HG03103 (cell line): Measurements from ENCODE around the gene TTC32.

Source experiments
- ATAC-seq: cut with Tn5 transposase; IDR thresholded peaks from one replicate; pipeline ENCODE4 v1.9.1; 2021; ENCODE audit warnings: low read depth; ENCODE audit not compliant: unreplicated experiment

The TTC32 gene

DNA sequence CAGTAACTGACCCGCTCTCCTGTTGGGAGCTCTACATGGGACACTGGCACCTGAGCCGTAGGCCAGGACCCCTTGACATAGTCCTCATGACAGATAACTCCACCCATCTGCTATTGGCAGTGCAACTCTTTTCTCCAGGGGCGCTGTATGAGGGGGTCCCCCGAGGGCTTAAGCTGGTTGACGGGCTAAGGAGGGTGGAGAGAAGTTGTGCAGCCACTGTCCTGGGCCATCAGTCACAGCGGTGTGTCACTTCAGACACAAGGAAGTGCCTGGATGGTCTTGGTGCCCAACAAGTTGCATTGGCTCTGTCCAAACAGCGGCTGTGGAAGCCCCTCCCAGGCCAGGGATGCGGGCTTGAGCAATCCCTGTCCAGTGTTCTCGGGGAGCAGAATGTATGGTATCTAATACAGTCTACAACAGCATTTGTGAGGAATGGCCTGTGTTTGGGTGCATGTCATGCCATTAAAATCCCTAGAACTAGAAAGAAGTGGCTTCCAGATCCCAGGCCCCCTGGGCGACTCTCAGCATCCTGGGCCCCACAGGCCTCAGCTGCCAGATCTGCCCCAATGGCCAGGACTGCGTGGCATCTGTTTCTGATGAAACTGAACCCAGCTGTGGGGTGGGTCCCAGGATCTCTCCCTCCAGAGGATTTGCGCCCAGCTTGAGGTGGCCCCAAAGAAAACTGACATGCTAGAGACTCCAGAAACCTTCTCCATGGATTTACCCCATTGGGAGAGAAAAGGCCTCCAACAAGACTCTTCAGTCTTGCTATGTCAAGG is 23.3 kb downstream of the TTC32 start:
- ATAC-seq = no peak

GRCh38 chr2:19876751-19877150 is 25.0 kb downstream of the TTC32 start:
- ATAC-seq = no peak

DNA sequence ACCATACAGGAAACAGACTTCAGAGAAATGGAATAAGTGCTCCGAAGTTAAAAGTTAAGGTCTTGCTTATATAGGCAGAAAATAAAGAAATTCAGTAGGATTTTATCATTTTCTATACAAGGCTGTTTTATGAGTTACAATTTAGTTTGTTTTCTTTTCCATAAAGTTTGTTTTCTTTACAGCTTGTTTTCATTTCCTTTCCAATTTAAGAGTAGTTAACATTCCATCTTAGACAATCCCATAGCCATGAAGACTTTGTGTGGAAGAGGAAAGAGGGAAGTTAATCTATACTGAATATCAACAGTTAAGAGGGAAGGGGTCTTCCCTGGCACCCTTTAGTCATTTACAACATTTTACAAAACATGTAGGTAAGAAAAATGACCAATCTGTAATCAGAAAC is 26.5 kb downstream of the TTC32 start:
- no peak for ATAC-seq

GRCh38 chr2:19874726-19875125 is 27.1 kb downstream of the TTC32 start:
- no peak for ATAC-seq

- ATAC-seq = no peak
Observed at GRCh38 chr2:19873014-19873413, 28.8 kb downstream of the TTC32 start.

- no peak for ATAC-seq
Observed at GRCh38 chr2:19872302-19872701, 29.5 kb downstream of the TTC32 start.

DNA sequence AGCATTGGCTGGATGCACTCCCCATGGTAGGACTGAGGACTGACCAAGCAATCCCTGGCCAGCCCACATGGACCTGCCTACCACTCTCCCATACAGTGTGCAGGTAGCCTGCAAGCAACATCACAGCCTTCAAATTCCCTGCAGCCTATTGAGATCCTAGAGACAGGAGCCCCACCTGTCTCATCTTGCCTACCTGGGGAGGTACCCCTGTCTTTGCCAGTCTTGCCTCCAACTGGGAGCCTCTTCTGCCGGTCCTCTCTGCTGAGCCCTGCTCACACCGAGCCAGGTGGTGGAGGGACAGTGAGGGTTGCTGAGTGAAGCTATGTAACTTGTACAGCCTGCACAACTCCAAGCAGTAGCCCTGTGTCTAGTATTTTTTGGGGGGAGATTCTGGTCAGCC is 29.9 kb downstream of the TTC32 start:
- no peak for ATAC-seq

DNA sequence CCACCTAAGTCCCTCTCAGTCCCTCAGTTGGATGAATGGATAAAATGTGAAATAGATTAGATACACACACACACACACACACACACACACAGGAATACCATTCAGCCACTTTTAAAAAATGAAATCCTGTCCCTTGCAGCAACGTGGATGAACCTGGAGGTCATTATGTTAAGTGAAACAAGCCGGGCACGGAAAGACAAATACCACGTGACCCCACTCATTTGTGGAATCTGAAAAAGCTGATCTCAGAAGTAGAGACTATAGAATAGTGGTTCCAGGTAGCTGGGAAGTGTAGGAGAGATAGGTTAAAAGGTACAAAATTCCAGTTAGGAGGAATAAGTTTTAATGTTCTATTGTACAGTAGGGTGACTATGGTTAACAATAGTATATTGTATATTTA is 31.0 kb downstream of the TTC32 start:
- ATAC-seq = no peak

DNA sequence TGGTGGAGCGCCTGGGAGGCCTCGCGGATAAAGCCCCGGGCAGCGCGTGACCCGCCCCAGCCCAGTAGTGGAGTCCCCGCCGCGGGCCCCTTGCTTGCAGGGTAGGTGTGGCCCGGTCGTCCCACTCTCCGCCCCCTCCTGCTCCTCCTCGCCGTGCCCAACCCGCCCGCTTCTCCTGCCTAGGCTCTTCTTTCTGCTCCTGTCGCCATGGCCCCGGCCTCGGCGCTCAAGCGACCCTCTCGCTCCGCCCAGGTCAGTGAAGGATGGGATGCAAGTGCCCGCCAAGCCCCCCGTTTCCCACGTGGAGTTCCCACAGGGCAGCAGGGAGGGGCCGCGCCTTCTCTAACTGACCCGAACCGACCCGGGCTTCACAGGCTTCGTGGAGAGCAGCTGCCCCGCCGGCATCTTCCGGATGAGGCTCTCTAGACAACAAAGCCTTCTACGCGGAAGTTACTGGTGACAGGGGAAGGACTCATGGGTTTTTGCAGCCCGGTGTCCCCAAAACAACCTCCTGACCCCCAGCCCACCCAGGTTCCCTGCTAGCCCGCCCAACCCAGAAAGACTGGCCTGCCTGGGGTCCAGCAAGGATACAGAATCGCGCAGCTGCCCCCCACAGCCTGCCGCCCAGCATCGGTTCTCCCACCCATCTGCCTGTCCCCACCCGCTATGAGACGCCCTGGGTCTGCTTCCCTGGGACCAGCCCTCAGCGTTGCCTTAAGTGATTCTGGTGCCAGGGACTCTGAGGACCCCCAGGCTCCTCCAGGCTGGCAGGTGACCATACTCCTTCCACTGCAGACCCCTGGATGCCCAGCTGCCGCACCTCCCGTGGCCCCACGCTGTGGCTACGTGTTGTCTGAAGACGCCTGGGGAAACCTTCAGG is 32.8 kb downstream of the TTC32 start:
- peak; percentile 66 for ATAC-seq

GRCh38 chr2:19868224-19868623 is 33.6 kb downstream of the TTC32 start:
- ATAC-seq = peak; percentile 8

- no peak for ATAC-seq
Observed at GRCh38 chr2:19866771-19867170, 35.0 kb downstream of the TTC32 start.

DNA sequence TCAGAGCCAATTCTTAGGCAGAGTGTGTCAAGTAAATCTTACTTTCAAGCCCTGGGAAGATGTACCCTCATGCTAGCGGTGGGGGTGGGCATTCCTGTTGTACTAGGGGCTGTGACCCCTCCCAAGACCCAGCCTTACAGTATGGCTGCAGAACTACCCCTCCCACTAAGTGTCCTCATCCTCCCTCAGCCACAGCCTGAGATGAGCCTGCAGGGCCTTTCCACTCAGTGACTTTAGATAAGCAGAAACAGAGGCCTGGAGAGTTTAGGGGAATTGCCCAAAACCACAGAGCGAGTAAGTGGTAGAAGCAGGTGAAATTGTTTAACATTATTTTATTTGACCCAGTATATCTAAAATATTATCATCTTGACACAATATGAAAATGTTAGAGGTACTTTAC is 36.6 kb downstream of the TTC32 start:
- ATAC-seq = no peak

DNA sequence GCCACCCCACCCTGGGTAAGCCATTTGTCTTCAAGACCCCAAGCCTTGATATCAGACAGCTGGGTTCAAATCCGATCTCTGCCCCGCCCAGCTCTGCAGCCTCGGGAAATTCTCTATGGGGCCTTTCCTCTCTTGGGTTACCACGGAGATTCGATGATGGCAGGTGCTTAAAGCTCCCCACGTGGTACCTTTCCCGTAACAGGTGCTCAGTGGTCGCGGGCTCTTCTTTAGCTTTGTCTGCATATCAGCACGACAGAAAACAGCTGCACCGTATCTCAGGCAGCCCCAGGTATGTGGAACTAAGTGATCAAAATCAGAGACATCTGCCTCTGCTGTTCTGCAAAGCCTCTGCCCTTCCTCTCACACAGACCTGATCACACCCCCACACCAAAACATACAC is 37.4 kb downstream of the TTC32 start:
- ATAC-seq = no peak

DNA sequence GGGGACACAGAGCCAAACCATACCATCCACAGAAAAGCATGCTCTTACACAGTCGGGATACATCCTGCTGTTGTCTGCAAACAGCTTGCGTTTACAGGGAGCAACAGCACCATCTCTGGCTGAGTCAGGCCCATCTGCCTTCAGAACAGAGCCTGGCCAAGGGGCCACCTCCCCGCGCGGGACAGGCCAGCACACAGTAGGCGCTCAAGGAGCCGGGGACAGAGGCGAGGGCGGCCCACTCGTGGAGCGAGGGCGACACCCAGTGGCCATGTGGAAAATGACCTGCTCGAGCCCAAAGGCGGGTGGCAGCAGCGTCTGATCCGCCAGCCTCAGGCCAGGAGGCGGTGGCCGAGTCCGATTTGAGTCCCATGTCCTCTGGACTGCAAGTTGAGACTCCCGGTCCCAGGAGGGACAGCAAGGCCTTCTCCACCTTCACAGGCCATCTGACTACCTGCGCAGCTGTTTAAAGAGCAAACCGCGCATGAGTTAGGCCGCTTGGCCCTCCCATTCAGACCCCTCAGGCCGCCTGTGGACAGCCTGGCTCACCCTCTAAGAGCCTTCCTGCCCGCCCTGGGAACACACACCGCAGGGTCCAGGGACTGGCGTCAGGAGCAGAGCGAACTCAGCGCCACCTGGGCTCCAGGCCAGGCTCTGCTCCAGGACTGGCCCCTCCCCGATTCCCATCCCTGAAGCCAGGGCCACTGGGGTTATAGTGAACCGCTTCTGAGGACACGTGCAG is 38.3 kb downstream of the TTC32 start:
- peak; percentile 62 for ATAC-seq

GRCh38 chr2:19861813-19862212 is 40.0 kb downstream of the TTC32 start:
- no peak for ATAC-seq

DNA sequence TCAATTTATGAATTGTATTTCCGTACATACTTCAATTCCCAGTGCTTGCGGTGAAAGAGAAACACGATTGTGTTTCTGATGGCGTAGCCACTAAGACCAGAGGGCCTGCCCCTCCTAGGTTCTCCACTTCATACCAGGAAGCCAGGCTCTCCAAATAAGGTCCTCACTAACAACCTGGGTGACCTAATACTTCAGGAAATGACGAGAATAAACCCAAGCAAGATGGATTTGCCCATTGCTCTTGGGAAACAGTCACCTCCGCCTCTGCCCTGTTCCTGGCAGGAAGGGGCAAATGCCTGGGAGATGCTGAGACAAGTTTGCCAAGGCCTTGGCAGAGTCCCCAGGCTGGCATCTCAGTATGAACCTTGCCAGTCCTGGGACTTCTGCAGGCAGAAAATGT is 41.8 kb downstream of the TTC32 start:
- ATAC-seq = no peak

DNA sequence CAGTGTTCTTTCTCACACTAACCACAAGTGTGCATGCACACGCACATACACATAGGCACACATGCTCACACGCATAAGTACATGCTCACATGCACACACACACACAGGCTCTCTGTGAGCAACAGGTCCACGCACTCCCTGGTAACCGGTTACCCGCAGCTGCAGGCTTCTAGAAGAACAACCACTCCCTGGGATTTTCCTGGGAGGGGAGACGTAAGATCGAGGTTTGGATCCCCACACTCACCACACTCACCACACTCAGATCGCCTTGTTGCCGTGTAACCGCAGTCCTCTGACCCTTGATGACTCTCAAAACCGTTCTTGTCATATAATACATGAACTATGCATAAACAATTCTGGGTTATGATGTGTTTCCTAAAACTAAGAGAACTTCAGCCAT is 42.2 kb downstream of the TTC32 start:
- ATAC-seq = no peak

DNA sequence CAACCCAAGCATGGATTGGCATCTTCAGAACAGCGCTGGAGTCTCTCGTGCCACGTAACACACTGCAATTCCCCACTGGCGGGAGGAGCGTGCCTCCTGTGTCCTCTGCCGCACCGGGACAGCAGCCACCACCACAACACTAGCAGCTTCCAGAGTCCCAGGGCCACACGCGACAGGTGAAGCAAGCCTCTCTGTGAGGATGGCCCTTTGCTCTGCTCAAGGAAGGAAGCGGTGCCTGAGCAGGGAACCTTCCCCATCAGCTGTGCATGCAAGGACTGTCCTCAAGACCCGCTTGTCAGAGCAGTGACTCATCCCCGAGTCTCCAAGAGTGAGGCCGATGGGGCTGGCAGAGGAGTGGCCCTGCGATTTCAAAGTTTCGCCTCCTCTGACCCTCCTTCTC is 44.0 kb downstream of the TTC32 start:
- no peak for ATAC-seq

DNA sequence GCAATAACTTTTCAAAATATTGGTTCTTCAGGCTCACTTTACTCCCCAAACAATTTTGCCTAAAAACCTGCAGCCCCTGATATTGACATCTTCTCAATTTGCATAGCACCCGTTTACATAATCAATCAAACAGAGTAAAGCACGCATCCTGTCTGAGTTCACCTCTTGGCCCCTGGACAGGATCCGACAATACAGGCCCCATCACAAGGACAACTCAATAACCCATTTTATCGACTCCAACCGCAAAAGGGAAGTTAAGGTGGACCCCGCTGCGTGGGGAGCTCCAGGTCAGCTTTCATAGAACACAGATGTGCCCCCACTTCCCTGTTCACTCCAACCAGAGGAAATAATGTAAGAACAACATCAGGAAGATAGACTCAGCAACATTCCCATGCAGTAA is 44.7 kb downstream of the TTC32 start:
- ATAC-seq = no peak

DNA sequence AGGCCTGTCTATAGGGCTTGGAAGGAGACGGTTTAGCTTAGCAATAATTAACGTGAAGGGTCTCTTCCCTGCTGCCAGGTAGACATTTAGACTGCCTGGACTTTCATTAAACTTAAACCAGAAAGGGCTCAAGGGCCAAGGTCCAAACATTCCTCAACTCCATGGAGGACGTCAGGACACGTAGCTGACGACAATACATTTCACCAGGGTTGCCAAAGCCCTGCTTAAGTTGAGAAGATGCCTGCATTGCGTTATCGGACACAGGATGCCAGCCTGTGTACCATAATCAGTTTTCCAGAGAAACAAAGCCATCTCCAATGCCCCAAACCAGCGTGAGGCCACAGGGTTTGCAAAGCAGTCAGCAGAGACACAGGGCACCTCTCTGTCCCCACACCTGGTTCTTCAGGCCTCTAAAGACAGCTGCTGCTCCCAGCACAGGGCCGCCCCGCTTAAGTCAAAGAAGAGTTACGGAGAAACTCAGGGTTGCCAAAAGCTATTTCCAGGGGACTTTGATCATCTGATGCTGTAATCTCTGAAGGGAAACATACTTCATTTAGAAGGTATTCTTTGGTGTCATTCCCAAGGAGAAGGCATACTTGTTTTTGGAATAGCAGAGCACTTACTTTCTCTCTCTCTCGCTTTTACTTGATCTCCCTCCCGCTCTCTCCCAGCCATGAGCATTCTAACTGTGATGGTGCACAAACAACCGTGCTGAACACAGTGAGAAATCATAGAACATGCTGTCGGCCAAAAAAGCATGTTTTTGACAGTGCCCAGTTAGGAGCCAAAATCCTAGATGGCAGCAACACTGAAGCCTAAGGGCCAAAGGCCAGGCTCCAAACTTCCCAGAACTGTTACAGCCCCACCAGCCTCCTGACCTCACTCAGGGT is 46.0 kb downstream of the TTC32 start:
- ATAC-seq = no peak
